ENCODE results near the gene KIF3B.
"Not testable (repeated sequence)": the region's sequence is repeated elsewhere in the genome, so short reads cannot be mapped to it uniquely, and the experiment has no call there.

Gene KIF3B

DNA sequence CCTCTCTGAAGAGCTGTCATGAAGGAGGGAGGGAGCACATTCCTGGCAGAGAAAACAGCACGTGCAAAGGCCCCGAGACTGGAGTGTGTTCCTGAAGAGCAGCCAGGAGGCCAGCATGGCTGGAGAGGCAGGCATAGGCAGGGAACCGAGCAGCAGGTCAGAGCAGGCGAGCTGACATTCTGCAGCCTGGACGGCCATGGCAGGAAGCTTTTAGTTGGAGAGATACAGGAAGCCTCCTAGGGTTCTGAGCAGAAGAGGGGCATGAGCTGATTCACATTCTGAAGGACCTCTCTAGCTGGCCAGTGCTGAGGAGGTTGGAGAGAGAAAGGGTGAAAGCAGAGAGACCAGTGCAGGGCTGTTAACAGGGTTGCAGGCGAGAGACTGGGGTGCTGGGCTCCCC lies 40.0 kb upstream of the KIF3B start:
- TF ChIP-seq, protein P1, sequence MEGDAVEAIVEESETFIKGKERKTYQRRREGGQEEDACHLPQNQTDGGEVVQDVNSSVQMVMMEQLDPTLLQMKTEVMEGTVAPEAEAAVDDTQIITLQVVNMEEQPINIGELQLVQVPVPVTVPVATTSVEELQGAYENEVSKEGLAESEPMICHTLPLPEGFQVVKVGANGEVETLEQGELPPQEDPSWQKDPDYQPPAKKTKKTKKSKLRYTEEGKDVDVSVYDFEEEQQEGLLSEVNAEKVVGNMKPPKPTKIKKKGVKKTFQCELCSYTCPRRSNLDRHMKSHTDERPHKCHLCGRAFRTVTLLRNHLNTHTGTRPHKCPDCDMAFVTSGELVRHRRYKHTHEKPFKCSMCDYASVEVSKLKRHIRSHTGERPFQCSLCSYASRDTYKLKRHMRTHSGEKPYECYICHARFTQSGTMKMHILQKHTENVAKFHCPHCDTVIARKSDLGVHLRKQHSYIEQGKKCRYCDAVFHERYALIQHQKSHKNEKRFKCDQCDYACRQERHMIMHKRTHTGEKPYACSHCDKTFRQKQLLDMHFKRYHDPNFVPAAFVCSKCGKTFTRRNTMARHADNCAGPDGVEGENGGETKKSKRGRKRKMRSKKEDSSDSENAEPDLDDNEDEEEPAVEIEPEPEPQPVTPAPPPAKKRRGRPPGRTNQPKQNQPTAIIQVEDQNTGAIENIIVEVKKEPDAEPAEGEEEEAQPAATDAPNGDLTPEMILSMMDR (IDR thresholded peaks at IDR 0.05; ENCODE audit: low read depth, low read length, missing control alignments), result no peak
- H3K4me3 ChIP-seq (replicated peaks; ENCODE audit: low read depth, low read length), result no peak overlapping the region
- DNase-seq (ENCODE audit: extremely low read depth, low read depth), result no peak

GRCh38 chr20:32238483-32239425 lies 38.7 kb upstream of the KIF3B start:
- DNase-seq (ENCODE audit: extremely low read depth, low read depth), result no peak
- TF ChIP-seq, protein P1 (IDR thresholded peaks at IDR 0.05; ENCODE audit: low read depth, low read length, missing control alignments), result no peak
- H3K4me3 ChIP-seq (replicated peaks; ENCODE audit: low read depth, low read length), result no peak overlapping the region

DNA sequence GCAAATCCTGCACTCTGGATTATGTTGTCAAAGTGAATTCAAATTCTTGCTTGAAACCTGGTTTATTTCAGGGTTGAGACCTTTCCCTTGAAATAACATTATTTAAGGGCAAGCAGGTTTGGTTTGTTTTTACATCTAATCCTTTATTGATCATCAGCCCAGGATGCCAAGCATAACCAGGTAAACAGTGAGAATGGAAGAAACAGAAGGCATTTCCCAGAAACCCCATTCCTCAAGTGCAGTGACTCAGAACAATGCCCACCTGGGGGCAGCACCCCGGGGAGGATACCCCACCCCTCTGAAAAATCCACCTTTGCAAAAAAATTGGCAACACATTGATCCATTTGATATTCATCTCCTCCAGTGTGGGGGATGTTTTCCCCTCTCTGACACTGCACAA lies 37.2 kb upstream of the KIF3B start:
- H3K4me3 ChIP-seq (replicated peaks; ENCODE audit: low read depth, low read length), result no peak overlapping the region
- DNase-seq (ENCODE audit: extremely low read depth, low read depth), result no peak
- TF ChIP-seq, protein P1 (IDR thresholded peaks at IDR 0.05; ENCODE audit: low read depth, low read length, missing control alignments), result peak; percentile 18

GRCh38 chr20:32241807-32242206 lies 35.6 kb upstream of the KIF3B start:
- TF ChIP-seq, protein P1 (IDR thresholded peaks at IDR 0.05; ENCODE audit: low read depth, low read length, missing control alignments), result no peak
- no peak for DNase-seq (ENCODE audit: extremely low read depth, low read depth)
- H3K4me3 ChIP-seq (replicated peaks; ENCODE audit: low read depth, low read length), result no peak overlapping the region

GRCh38 chr20:32244150-32244823 lies 33.2 kb upstream of the KIF3B start:
- no peak for DNase-seq (ENCODE audit: extremely low read depth, low read depth)
- TF ChIP-seq, protein P1 (IDR thresholded peaks at IDR 0.05; ENCODE audit: low read depth, low read length, missing control alignments), result no peak
- H3K4me3 ChIP-seq (replicated peaks; ENCODE audit: low read depth, low read length), result no peak overlapping the region

- no peak for DNase-seq (ENCODE audit: extremely low read depth, low read depth)
- TF ChIP-seq, protein P1 (IDR thresholded peaks at IDR 0.05; ENCODE audit: low read depth, low read length, missing control alignments), result no peak
Measured at GRCh38 chr20:32244959-32245358, 32.5 kb upstream of the KIF3B start.

GRCh38 chr20:32246208-32246607 lies 31.2 kb upstream of the KIF3B start:
- not testable (repeated sequence) for H3K4me3 ChIP-seq (replicated peaks; ENCODE audit: low read depth, low read length); DNase-seq (ENCODE audit: extremely low read depth, low read depth)

More at GRCh38 chr20:32244959-32245358, 32.5 kb upstream of the KIF3B start:
- H3K4me3 ChIP-seq (replicated peaks; ENCODE audit: low read depth, low read length), result no peak overlapping the region
